Stimulated activated CD4-positive, alpha-beta T cell treated with anti-CD3 and anti-CD28 coated beads, Interleukin-4, amount 100 ng/mL, for 48 hours (primary cell): Measurements from ENCODE around the gene KCNA1.

ENCODE experiments used
- DNase-seq, 2 donors: peaks; one replicate each; pipeline ENCODE4 v3.0.0-alpha.2; 2020; ENCODE audit warnings: low read depth in 2 of 2

KCNA1 gene

GRCh38 chr12:4960547-4960946 is 50.8 kb downstream of the KCNA1 start:
- no peak for DNase-seq

GRCh38 chr12:4961311-4961710 is 51.6 kb downstream of the KCNA1 start:
- DNase-seq = no peak

DNA sequence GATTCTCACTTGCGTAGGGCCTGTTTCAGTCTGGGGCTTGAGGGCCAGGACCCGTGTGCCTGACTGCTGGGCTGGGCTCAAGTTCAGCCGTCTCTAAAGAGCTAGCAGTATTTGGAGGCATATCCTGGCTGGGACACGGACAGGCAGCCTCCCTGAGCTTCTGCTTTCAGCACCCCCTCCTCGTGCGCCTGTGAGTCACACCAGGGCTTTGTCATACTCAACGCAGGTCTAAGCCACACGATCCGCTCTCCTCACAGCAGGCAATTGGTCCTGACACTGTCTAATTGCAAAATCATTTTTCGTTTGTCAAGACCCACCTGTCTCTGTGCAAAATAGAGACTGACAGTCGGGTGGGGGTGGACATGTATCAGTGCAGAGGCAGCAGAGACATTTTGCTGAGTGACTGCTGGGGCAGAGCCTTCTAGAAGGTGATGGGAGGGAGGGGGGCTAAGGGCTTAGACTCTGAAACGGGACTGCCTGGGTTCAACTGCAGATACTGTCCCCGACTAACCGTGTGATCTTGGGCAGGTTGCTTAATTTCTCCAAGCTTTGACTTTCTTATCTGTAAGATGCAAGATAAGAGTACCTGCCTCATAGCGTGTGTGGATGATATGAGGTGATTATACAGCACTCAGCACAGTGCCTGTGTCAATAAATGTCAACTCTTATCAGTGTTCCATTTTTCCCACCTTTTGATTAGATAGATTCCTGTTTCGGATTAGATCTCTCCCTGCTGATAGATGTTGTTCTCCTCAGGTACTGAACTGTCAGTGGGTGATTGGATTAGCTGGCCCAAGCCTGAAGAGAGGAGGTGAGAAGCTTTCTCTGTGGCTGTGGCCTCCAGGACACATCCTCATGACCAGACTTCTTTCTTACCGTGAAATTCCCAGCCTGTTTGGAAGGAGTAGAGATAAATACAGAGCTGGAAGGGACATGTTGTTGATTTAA is 53.1 kb downstream of the KCNA1 start:
- no peak for DNase-seq
